Measurements from ENCODE around the gene WIPF3. TPM values are rescaled to one million over a fixed set of nuclear protein-coding genes. Genes with fewer than 3 reads are reported as not detected.

WIPF3 gene
- total and polyA plus RNA-seq, 2 experiments from 2014 or later, result not detected

DNA sequence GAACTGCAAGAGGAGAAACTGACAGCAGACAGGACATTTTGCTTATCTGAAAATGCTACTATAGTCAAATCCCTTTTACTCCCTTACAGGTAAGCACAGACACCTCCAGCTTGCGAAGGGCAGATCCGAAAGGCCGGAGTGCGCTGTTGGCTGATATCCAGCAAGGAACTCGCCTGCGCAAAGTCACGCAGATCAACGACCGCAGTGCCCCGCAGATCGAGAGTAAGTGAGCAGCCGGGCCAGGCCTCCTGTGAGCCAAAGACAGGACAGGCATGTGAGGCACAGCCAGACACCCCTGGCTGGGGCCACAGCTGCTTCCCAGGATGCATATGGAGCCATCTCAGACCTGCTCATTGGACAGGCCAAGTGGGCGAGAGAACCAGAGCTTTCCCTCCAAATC is 69.4 kb downstream of the WIPF3 start:
- 90% methylated on average over 13 of the region's 13 CpGs for WGBS, 2 experiments (ENCODE audit: low coverage in 1 of 2, low lambda C conversion rate in 2 of 2, missing lambda C conversion rate in 2 of 2)
- no peak for DNase-seq
- Histone ChIP-seq H3K27me3 (replicated peaks; ENCODE audit: insufficient read depth) (no peaks in the 10 kb centered on the region; the same call in 1 of the 2 replicates), H3K27ac (no peak overlapping the region), H3K79me2 (ENCODE audit: insufficient read depth) (no peaks in the 10 kb centered on the region), H3K4me1 (ENCODE audit: insufficient read depth) (peaks cover 10% of the 10 kb centered on the region; the same call in 1 of the 2 replicates), H4K20me1 (ENCODE audit: insufficient read depth) (no peaks in the 10 kb centered on the region), H3K9ac (no peak overlapping the region), H3K4me2 (ENCODE audit: unreplicated experiment) (no peak overlapping the region), H3K9me2 (ENCODE audit: insufficient read depth) (no peaks in the 10 kb centered on the region), H3K36me3 (ENCODE audit: low read depth) (no peaks in the 10 kb centered on the region), H3K4me3 (no peak overlapping the region), H3K9me3 (ENCODE audit: low read depth) (no peaks in the 10 kb centered on the region), H3F3A (ENCODE audit: insufficient read depth) (peaks cover 14% of the 10 kb centered on the region; the same call in 1 of the 2 replicates), H2AFZ (no peak overlapping the region)
- in situ Hi-C loops (cut with MboI), result no loop called here
- TF ChIP-seq EZH2 (IDR thresholded peaks at IDR 0.05; ENCODE audit: insufficient read depth, poor library complexity, severe bottlenecking), result no peak
- no peak for TF ChIP-seq EZH2phosphoT487 (IDR thresholded peaks at IDR 0.05; ENCODE audit: insufficient read depth, low read depth)

DNA sequence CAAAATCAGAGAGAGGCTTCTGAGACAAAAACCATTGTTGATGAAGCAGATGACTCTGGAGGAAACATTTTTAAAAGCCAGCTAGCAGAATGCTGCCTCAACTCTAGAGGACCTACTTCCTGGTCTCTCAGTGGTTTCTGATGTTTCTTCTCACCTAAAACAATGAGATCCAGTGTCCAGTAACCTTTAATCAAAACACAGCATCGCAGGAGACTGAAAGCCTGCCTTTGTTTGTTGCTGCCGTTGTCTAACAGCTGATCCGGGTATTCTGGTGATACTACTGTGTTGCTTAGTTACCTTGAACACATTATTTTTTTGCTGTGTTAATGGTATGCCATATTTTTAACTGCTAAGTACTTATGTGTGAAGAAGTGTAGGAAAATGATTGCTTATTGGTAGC is 70.9 kb downstream of the WIPF3 start:
- 40 to 46% methylated on average over 3 of the region's 3 CpGs for WGBS, 2 experiments (ENCODE audit: low coverage in 1 of 2, low lambda C conversion rate in 2 of 2, missing lambda C conversion rate in 2 of 2)
- H3K9me3 ChIP-seq (ENCODE audit: low read depth), result no peaks in the 10 kb centered on the region
- no peak overlapping the region for H2AFZ ChIP-seq
- no peaks in the 10 kb centered on the region for H3K9me2 ChIP-seq (ENCODE audit: insufficient read depth)
- H3K4me3 ChIP-seq, result no peak overlapping the region
- H3K4me2 ChIP-seq (ENCODE audit: unreplicated experiment), result no peak overlapping the region
- no peaks in the 10 kb centered on the region; the same call in 1 of the 2 replicates for H3K27me3 ChIP-seq (replicated peaks; ENCODE audit: insufficient read depth)
- peaks cover 14% of the 10 kb centered on the region; the same call in 1 of the 2 replicates for H3F3A ChIP-seq (ENCODE audit: insufficient read depth)
- H3K9ac ChIP-seq, result no peak overlapping the region
- H3K36me3 ChIP-seq (ENCODE audit: low read depth), result no peaks in the 10 kb centered on the region
- peak; percentile 19 for DNase-seq
- no peak for TF ChIP-seq EZH2 (IDR thresholded peaks at IDR 0.05; ENCODE audit: insufficient read depth, poor library complexity, severe bottlenecking)
- TF ChIP-seq EZH2phosphoT487 (IDR thresholded peaks at IDR 0.05; ENCODE audit: insufficient read depth, low read depth), result no peak
- peaks cover 2% of the 10 kb centered on the region; the same call in 1 of the 2 replicates for H3K4me1 ChIP-seq (ENCODE audit: insufficient read depth)
- no peak overlapping the region for H3K27ac ChIP-seq
- H4K20me1 ChIP-seq (ENCODE audit: insufficient read depth), result no peaks in the 10 kb centered on the region
- in situ Hi-C loops (cut with MboI), result no loop called here
- H3K79me2 ChIP-seq (ENCODE audit: insufficient read depth), result no peaks in the 10 kb centered on the region

DNA sequence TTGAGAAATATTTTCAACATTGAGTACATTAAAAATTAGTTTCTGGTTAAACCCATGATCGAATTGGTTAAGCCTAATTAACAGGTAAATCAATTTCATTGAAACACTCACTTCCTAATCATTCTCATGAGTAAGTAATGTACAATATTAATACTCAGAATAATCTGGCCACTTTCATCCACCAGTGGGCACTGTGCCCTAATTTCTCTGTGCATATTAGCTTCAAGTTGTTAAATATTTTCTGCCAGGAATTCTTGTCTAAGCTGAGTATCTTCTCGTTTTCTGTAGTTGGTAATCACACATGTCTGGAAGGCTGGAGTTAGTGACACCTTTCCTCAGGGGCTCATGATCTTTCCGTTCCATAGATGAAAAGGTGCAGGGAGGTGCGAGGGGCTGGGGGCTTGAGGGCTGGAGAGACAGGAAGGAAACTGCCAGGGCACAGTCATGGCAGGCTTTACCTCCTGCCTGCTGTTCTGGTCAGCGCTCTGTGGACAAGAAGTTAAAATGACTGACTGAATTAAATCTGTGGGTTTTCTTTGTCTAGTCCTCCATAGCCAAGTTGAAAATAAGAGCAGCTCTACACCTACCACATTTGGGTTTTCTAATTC is 71.9 kb downstream of the WIPF3 start:
- WGBS, 2 experiments (ENCODE audit: low coverage in 1 of 2, low lambda C conversion rate in 2 of 2, missing lambda C conversion rate in 2 of 2), result 55 to 58% methylated on average over 5 of the region's 5 CpGs
- TF ChIP-seq EZH2 (IDR thresholded peaks at IDR 0.05; ENCODE audit: insufficient read depth, poor library complexity, severe bottlenecking), result no peak
- TF ChIP-seq EZH2phosphoT487 (IDR thresholded peaks at IDR 0.05; ENCODE audit: insufficient read depth, low read depth), result no peak
- H3K4me3 ChIP-seq, result no peak overlapping the region

DNA sequence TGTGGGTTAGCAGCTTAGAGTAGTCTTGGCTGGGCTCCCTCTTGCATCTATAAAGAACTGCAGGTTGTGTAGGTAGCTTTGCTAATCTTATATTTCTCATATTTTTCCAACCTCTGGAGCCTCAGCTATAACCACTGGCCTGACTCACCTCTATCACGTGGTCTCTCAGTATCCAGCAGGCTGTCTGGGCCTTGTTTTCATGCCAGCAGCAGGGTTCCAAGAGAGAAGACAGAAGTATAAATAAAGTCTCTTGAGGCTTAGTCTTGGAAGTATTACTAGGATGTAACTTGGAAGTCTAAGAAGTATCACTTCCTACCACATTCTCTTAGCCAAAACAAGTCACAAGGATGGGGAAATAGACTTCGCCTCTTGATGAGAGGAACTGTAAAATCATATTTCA is 73.3 kb downstream of the WIPF3 start:
- DNase-seq, result peak; percentile 65
- Histone ChIP-seq H3F3A (ENCODE audit: insufficient read depth) (peaks cover 14% of the 10 kb centered on the region; the same call in 1 of the 2 replicates), H3K9me3 (ENCODE audit: low read depth) (no peaks in the 10 kb centered on the region), H3K4me1 (ENCODE audit: insufficient read depth) (no peaks in the 10 kb centered on the region), H3K36me3 (ENCODE audit: low read depth) (no peaks in the 10 kb centered on the region), H3K4me2 (ENCODE audit: unreplicated experiment) (no peak overlapping the region), H4K20me1 (ENCODE audit: insufficient read depth) (no peaks in the 10 kb centered on the region), H3K27ac (no peak overlapping the region), H3K4me3 (no peak overlapping the region), H3K79me2 (ENCODE audit: insufficient read depth) (no peaks in the 10 kb centered on the region), H3K9me2 (ENCODE audit: insufficient read depth) (no peaks in the 10 kb centered on the region), H3K9ac (no peak overlapping the region), H2AFZ (no peak overlapping the region), H3K27me3 (replicated peaks; ENCODE audit: insufficient read depth) (no peaks in the 10 kb centered on the region; the same call in 1 of the 2 replicates)
- 26 to 32% methylated on average over 2 of the region's 2 CpGs for WGBS, 2 experiments (ENCODE audit: low coverage in 1 of 2, low lambda C conversion rate in 2 of 2, missing lambda C conversion rate in 2 of 2)
- in situ Hi-C loops (cut with MboI), result no loop called here
- TF ChIP-seq EZH2 (IDR thresholded peaks at IDR 0.05; ENCODE audit: insufficient read depth, poor library complexity, severe bottlenecking) (no peak), EZH2phosphoT487 (IDR thresholded peaks at IDR 0.05; ENCODE audit: insufficient read depth, low read depth) (no peak)

More for the DNA sequence above, 71.9 kb downstream of the WIPF3 start:
- in situ Hi-C loops (cut with MboI), result no loop called here
- H3K79me2 ChIP-seq (ENCODE audit: insufficient read depth), result no peaks in the 10 kb centered on the region
- no peak overlapping the region for H3K9ac ChIP-seq
- no peak overlapping the region for H2AFZ ChIP-seq
- no peak overlapping the region for H3K27ac ChIP-seq
- no peaks in the 10 kb centered on the region for H3K4me1 ChIP-seq (ENCODE audit: insufficient read depth)
- no peaks in the 10 kb centered on the region for H3K9me2 ChIP-seq (ENCODE audit: insufficient read depth)
- peaks cover 14% of the 10 kb centered on the region; the same call in 1 of the 2 replicates for H3F3A ChIP-seq (ENCODE audit: insufficient read depth)
- H3K4me2 ChIP-seq (ENCODE audit: unreplicated experiment), result no peak overlapping the region
- no peaks in the 10 kb centered on the region for H4K20me1 ChIP-seq (ENCODE audit: insufficient read depth)
- H3K27me3 ChIP-seq (replicated peaks; ENCODE audit: insufficient read depth), result no peaks in the 10 kb centered on the region; the same call in 1 of the 2 replicates
- H3K36me3 ChIP-seq (ENCODE audit: low read depth), result no peaks in the 10 kb centered on the region
- peak; percentile 67 for DNase-seq
- H3K9me3 ChIP-seq (ENCODE audit: low read depth), result no peaks in the 10 kb centered on the region

Data from GM23248 (cell line).